Activated CD4-positive, alpha-beta T cell treated with anti-CD3 and anti-CD28 coated beads, Interleukin-2, amount 50 U/mL, for 24 hours (primary cell): ENCODE data around the gene TNIK.

Experiments used
- DNase-seq, 2 donors: peaks; one replicate each; pipeline ENCODE4 v3.0.0-alpha.2; 2020; ENCODE audit warnings: low read depth in 1 of 2, low spot score in 1 of 2

Gene TNIK

GRCh38 chr3:171175741-171176234 is 284.4 kb downstream of the TNIK start:
- no peak for DNase-seq

- no peak for DNase-seq
Observed at GRCh38 chr3:171173736-171174135, 286.5 kb downstream of the TNIK start.

GRCh38 chr3:171172070-171172469 is 288.1 kb downstream of the TNIK start:
- DNase-seq: no peak

GRCh38 chr3:171169866-171170265 is 290.3 kb downstream of the TNIK start:
- DNase-seq: no peak

- DNase-seq: no peak
Observed at GRCh38 chr3:171169443-171169842, 290.8 kb downstream of the TNIK start.

- no peak for DNase-seq
Observed at GRCh38 chr3:171168551-171168950, 291.7 kb downstream of the TNIK start.

- DNase-seq: no peak
Observed at GRCh38 chr3:171168086-171168485, 292.1 kb downstream of the TNIK start.

- no peak for DNase-seq
Observed at GRCh38 chr3:171165983-171166382, 294.2 kb downstream of the TNIK start.

- no peak for DNase-seq
Observed at GRCh38 chr3:171165499-171165921, 294.7 kb downstream of the TNIK start.

- DNase-seq: no peak
Observed at GRCh38 chr3:171164067-171164465, 296.1 kb downstream of the TNIK start.

GRCh38 chr3:171163101-171164066 is 296.8 kb downstream of the TNIK start:
- peak in 1 of 2 donors; percentile 11 for DNase-seq

- DNase-seq: no peak
Observed at GRCh38 chr3:171160325-171160724, 299.9 kb downstream of the TNIK start.

- no peak for DNase-seq
Observed at GRCh38 chr3:171159822-171160157, 300.4 kb downstream of the TNIK start.

GRCh38 chr3:171159024-171159821 is 301.0 kb downstream of the TNIK start:
- no peak for DNase-seq

- no peak for DNase-seq
Observed at GRCh38 chr3:171157980-171158379, 302.2 kb downstream of the TNIK start.

GRCh38 chr3:171157286-171157685 is 302.9 kb downstream of the TNIK start:
- no peak for DNase-seq

- no peak for DNase-seq
Observed at GRCh38 chr3:171156401-171157010, 303.7 kb downstream of the TNIK start.

- DNase-seq: no peak
Observed at GRCh38 chr3:171155122-171155700, 305.0 kb downstream of the TNIK start.

GRCh38 chr3:171150945-171151344 is 309.3 kb downstream of the TNIK start:
- DNase-seq: no peak

GRCh38 chr3:171149526-171150116 is 310.6 kb downstream of the TNIK start:
- no peak for DNase-seq

- DNase-seq: no peak
Observed at GRCh38 chr3:171145798-171146197, 314.4 kb downstream of the TNIK start.
